GM21360 (cell line): ENCODE measurements around the gene IL20.

Experiments used
- ATAC-seq: cut with Tn5 transposase; IDR thresholded peaks from one replicate; pipeline ENCODE4 v1.9.1; 2021; ENCODE audit warnings: mild to moderate bottlenecking, moderate library complexity; ENCODE audit not compliant: unreplicated experiment

Gene IL20

GRCh38 chr1:206873603-206874188 lies 8.3 kb downstream of the IL20 start:
- ATAC-seq, result no peak

GRCh38 chr1:206875752-206876377 lies 10.4 kb downstream of the IL20 start:
- ATAC-seq, result no peak

- ATAC-seq, result no peak
These were observed 13.0 kb downstream of the IL20 start for GRCh38 chr1:206878456-206878855.

GRCh38 chr1:206880314-206880713 lies 14.9 kb downstream of the IL20 start:
- ATAC-seq, result no peak

GRCh38 chr1:206882555-206882954 lies 17.1 kb downstream of the IL20 start:
- no peak for ATAC-seq

- ATAC-seq, result no peak
These were observed 17.7 kb downstream of the IL20 start for GRCh38 chr1:206883160-206883559.

- ATAC-seq, result no peak
These were observed 18.5 kb downstream of the IL20 start for GRCh38 chr1:206883876-206884275.

- ATAC-seq, result no peak
These were observed 20.1 kb downstream of the IL20 start for GRCh38 chr1:206885341-206886060.

- no peak for ATAC-seq
These were observed 21.4 kb downstream of the IL20 start for GRCh38 chr1:206886831-206887230.

- no peak for ATAC-seq
These were observed 22.3 kb downstream of the IL20 start for GRCh38 chr1:206887701-206888100.

GRCh38 chr1:206890125-206891060 lies 25.0 kb downstream of the IL20 start:
- no peak for ATAC-seq

GRCh38 chr1:206891412-206891811 lies 26.0 kb downstream of the IL20 start:
- no peak for ATAC-seq

GRCh38 chr1:206892351-206892984 lies 27.0 kb downstream of the IL20 start:
- ATAC-seq, result no peak

GRCh38 chr1:206893380-206893779 lies 28.0 kb downstream of the IL20 start:
- no peak for ATAC-seq

- no peak for ATAC-seq
These were observed 29.9 kb downstream of the IL20 start for GRCh38 chr1:206895325-206895724.

- ATAC-seq, result no peak
These were observed 30.4 kb downstream of the IL20 start for GRCh38 chr1:206895837-206896242.

- no peak for ATAC-seq
These were observed 30.8 kb downstream of the IL20 start for GRCh38 chr1:206896261-206896660.

- ATAC-seq, result no peak
These were observed 31.8 kb downstream of the IL20 start, which contains the start of gene IL24 for GRCh38 chr1:206897175-206897574. Gene IL24, plus strand, starts transcription at chr1:206897443. Its CDS starts 390 bp downstream, at chr1:206897833.

- ATAC-seq, result no peak
These were observed 32.9 kb downstream of the IL20 start for GRCh38 chr1:206898089-206898914.
